ENCODE data around the gene HIC1. TPM values are rescaled to one million over a fixed set of nuclear protein-coding genes. Genes with fewer than 3 reads are reported as not detected.

The HIC1 gene
- polyA plus RNA-seq, 1 donor (not counting 4 experiments of a cell fraction or from before 2014, with no cell fraction given) = 0.64 TPM

- TF ChIP-seq EZH2 (IDR thresholded peaks at IDR 0.05; ENCODE audit: low read length) (no peak), CTCF (optimal IDR thresholded peaks at IDR 0.05 in 1 of 3, IDR thresholded peaks at IDR 0.05 in 1 of 3, conservative IDR thresholded peaks at IDR 0.05 in 1 of 3; ENCODE audit: extremely low read depth in 1 of 3, insufficient read depth in 2 of 3, low read length in 3 of 3) (peak in 2 of 3 experiments; percentile 16)
- no peak overlapping the region for H3K27ac ChIP-seq (ENCODE audit: control insufficient read depth, insufficient read depth, low read length)
These were observed 37.4 kb downstream of the HIC1 start for GRCh38 chr17:2092253-2092652.

GRCh38 chr17:2093349-2093748 is 38.4 kb downstream of the HIC1 start:
- dilution Hi-C loops (cut with MboI; ENCODE audit: extremely low pct_ligation_motif_present, low sequenced_read_pairs) = no loop called here
- Histone ChIP-seq H3K36me3 (ENCODE audit: control insufficient read depth in 2 of 2, extremely low read depth in 1 of 2, insufficient read depth in 2 of 2, low read length in 2 of 2) (peaks cover 0 to 3% of the 10 kb centered on the region in 2 experiments), H3K9me1 (ENCODE audit: control insufficient read depth, extremely low read depth, insufficient read depth, low read length) (no peaks in the 10 kb centered on the region), H3K9me3 (ENCODE audit: control insufficient read depth, low read depth, low read length) (no peaks in the 10 kb centered on the region), H4K20me1 (ENCODE audit: control insufficient read depth, extremely low read depth, insufficient read depth, low read length) (no peaks in the 10 kb centered on the region), H2AFZ (ENCODE audit: control insufficient read depth, low read length) (no peak overlapping the region), H3K4me3 (ENCODE audit: control insufficient read depth in 2 of 3, extremely low read depth in 1 of 3, insufficient read depth in 2 of 3, low read depth in 1 of 3, low read length in 3 of 3) (no peak overlapping the region), H3K4me2 (ENCODE audit: control insufficient read depth, extremely low read depth, insufficient read depth, low read depth, low read length) (no peak overlapping the region), H3K79me2 (ENCODE audit: control insufficient read depth, insufficient read depth, low read length) (no peaks in the 10 kb centered on the region), H3K27ac (ENCODE audit: control insufficient read depth, insufficient read depth, low read length) (no peak overlapping the region), H3K27me3 (ENCODE audit: control insufficient read depth, extremely low read depth, insufficient read depth, low read length) (no peaks in the 10 kb centered on the region), H3K4me1 (ENCODE audit: control insufficient read depth, extremely low read depth, insufficient read depth, low read length) (peaks cover 40% of the 10 kb centered on the region), H3K9ac (ENCODE audit: control insufficient read depth, extremely low read depth, insufficient read depth, low read length) (no peak overlapping the region)
- DNase-seq (ENCODE audit: low read depth, low spot score) (peak; percentile 58), FAIRE-seq (peak; percentile 29)
- TF ChIP-seq CTCF (optimal IDR thresholded peaks at IDR 0.05 in 1 of 3, IDR thresholded peaks at IDR 0.05 in 1 of 3, conservative IDR thresholded peaks at IDR 0.05 in 1 of 3; ENCODE audit: extremely low read depth in 1 of 3, insufficient read depth in 2 of 3, low read length in 3 of 3) (no peak), EZH2 (IDR thresholded peaks at IDR 0.05; ENCODE audit: low read length) (no peak)

More at GRCh38 chr17:2092253-2092652, 37.4 kb downstream of the HIC1 start:
- DNase-seq (ENCODE audit: low read depth, low spot score) = no peak
- dilution Hi-C loops (cut with MboI; ENCODE audit: extremely low pct_ligation_motif_present, low sequenced_read_pairs) = no loop called here
- no peak overlapping the region for H3K4me2 ChIP-seq (ENCODE audit: control insufficient read depth, extremely low read depth, insufficient read depth, low read depth, low read length)
- no peaks in the 10 kb centered on the region for H4K20me1 ChIP-seq (ENCODE audit: control insufficient read depth, extremely low read depth, insufficient read depth, low read length)
- FAIRE-seq = no peak
- no peaks in the 10 kb centered on the region for H3K9me1 ChIP-seq (ENCODE audit: control insufficient read depth, extremely low read depth, insufficient read depth, low read length)
- H3K9ac ChIP-seq (ENCODE audit: control insufficient read depth, extremely low read depth, insufficient read depth, low read length) = no peak overlapping the region
- H2AFZ ChIP-seq (ENCODE audit: control insufficient read depth, low read length) = no peak overlapping the region
- peaks cover 3 to 6% of the 10 kb centered on the region in 2 experiments for H3K36me3 ChIP-seq (ENCODE audit: control insufficient read depth in 2 of 2, extremely low read depth in 1 of 2, insufficient read depth in 2 of 2, low read length in 2 of 2)
- no peaks in the 10 kb centered on the region for H3K27me3 ChIP-seq (ENCODE audit: control insufficient read depth, extremely low read depth, insufficient read depth, low read length)
- no peaks in the 10 kb centered on the region for H3K79me2 ChIP-seq (ENCODE audit: control insufficient read depth, insufficient read depth, low read length)
- peaks cover 40% of the 10 kb centered on the region for H3K4me1 ChIP-seq (ENCODE audit: control insufficient read depth, extremely low read depth, insufficient read depth, low read length)
- H3K9me3 ChIP-seq (ENCODE audit: control insufficient read depth, low read depth, low read length) = no peaks in the 10 kb centered on the region
- H3K4me3 ChIP-seq (ENCODE audit: control insufficient read depth in 2 of 3, extremely low read depth in 1 of 3, insufficient read depth in 2 of 3, low read depth in 1 of 3, low read length in 3 of 3) = no peak overlapping the region
